NCI-H69 (cell line): ENCODE measurements around the gene TYROBP.
"Not testable (repeated sequence)": the region's sequence is repeated elsewhere in the genome, so short reads cannot be mapped to it uniquely, and the experiment has no call there.

ENCODE experiments used
- DNase-seq: peaks from one replicate; lab custom pipeline; 2025; lab: John Stamatoyannopoulos, UW

Gene TYROBP

DNA sequence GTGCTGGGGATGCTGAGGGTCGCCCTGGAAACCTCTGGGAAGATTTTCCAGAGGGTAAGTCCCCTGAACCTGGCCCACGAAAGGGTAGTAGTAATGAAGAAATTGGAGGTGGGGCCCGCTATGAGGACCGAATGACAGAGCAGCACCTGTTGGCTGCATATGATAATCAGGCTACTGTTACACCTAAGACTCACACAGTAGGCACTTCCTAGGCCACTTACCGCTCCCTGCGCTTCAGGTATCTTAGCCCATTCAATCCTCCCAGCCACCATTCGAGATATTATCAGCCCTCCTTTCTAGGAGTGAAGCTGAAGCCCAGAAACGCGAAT lies 23.7 kb upstream of the TYROBP start:
- no peak for DNase-seq

DNA sequence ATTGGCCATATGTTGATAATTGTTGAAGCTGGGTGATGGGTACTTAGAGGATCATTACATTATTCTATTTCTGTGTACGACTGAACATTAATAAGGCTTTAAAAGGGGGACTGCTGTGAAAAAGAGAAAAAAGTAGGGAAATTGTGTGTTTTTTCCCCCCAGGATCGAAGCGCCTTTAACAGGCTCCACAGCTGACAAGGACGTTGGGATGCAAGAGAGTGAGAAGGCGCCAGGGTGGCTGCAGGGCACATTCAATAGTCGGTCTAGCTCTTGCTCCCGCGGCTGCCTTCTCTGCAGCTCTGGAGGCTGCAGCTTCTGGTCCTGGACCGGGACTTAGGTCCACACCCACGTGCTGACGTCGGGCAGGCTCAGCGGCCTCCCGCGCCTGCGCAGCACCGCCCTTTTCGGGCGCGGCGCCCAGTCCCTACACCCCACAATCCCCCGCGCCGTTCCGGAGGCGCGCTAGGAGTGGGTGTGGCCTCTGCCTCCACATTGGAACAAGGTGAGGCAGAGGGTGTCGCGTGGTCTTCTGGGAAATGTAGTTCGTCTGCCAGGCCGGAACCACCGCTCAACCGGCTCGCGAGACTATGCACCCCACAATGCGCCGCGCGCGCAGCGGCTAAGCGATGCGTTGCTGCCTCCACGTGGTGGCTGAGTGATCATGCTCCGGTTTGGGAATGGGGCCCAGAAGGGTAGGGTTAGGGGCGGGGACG lies 23.2 kb upstream of the TYROBP start:
- DNase-seq, result peak; percentile 100

DNA sequence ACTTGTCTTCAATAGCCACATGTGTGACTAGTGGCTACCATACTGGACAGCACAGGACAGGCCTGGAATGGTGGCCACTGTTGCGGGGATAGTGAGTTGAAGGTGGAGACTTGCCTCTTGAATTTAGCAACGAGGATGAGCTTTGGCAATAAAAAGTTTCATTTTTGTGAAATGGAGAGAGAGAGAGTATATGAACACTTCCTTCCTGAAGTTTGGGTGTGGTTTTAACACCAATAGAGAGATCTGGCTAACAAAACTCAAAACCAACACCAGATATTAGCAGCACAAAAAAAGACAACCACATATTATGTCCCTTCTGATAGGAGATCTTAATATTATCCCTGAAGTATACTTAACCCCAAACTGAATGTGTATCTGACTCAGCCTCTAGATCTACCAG lies 21.8 kb upstream of the TYROBP start:
- no peak for DNase-seq

DNA sequence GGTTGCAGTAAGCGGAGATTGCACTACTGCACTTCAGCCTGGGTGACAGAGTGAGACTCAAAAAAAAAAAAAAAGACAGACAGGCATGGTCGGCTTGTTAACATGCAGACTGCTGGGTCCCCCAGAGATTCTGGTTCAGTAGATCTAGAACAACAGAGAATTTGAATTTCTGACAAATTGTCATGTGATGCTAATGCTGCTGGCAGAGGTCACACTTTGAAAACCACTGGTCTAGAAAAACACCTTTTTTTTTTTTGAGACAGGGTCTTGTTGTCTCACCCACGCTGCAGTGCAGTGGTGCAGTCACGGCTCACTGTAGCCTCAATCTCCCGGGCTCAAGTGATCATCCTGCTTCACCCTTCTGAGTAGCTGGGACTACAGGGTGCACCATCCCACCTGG lies 20.4 kb upstream of the TYROBP start:
- DNase-seq, result no peak

DNA sequence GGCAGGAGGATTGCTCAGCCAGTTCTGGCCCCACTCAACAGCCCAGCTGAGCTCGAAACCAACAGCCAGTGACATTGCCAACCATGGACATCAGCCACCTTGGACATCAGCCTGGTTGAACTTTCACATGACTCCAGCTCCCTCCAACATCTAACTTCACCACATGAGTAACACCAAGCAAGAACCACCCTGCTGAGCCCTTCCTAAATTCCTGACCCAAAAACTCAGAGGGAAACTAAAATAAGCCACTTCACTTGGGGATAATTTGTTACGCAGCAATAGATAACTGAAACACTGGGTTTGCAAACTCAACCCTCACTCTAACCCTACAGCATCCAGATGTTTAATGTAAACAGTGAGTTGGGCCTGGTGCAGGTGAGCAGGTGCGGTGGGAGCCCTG lies 17.4 kb upstream of the TYROBP start:
- DNase-seq, result no peak

DNA sequence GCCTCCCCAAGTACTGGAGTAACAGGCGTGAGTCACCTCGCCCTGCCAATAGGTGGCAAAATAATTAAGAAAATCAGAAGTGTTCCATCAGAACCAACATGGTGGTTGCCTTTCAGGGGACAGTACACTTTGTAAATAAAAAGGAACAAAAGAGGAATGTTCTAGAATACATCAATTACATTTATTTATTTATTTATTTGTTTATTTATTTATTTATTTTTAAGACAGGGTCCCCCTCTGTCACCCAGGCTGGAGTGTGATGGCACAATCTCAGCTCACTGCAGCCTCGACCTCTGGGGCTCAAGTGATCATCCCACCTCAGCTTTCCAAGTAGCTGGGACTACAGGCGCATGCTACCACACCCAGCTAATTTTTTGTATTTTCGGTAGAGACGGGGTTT lies 12.9 kb upstream of the TYROBP start:
- DNase-seq, result no peak

DNA sequence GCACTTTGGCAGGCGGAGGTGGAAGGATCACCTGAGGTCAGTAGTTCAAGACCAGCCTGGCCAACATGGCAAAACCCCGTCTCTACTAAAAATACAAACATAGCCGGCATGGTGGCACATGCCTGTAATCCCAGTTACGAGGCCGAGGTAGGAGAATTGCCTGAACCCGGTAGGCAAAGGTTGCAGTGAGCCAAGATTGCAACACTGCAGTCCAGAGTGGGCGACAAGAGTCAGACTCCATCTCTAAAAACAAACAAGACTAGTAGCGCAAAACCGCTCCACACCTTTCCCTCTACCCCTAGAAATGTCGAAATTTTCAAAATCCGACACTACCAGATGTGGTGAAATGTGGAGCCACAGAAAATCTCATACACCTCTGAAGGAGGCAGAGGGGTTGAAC lies 11.2 kb upstream of the TYROBP start:
- DNase-seq, result no peak

- no peak for DNase-seq
Measured at GRCh38 chr19:35915443-35915842, 7.3 kb upstream of the TYROBP start.

GRCh38 chr19:35913589-35913988 lies 5.5 kb upstream of the TYROBP start:
- no peak for DNase-seq

DNA sequence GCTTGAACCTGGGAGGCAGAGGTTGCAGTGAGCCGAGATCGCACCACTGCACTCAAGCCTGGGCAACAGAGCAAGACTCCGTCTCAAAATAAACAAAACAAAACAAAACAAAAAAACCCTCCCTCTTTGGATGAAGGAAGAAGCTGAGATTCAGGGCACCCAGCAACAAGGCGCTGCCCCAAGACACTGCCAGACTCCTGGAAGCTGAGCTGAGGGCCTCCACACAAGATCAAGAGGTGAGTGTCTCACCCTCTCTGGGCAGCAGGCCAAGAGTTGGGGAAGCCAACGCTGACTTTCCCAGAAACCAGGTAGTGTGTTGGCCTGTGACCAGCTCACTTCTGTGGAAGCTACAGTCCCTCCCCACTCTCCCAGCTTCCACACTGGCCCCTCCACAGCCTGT lies 3.7 kb upstream of the TYROBP start:
- DNase-seq, result peak; percentile 29

DNA sequence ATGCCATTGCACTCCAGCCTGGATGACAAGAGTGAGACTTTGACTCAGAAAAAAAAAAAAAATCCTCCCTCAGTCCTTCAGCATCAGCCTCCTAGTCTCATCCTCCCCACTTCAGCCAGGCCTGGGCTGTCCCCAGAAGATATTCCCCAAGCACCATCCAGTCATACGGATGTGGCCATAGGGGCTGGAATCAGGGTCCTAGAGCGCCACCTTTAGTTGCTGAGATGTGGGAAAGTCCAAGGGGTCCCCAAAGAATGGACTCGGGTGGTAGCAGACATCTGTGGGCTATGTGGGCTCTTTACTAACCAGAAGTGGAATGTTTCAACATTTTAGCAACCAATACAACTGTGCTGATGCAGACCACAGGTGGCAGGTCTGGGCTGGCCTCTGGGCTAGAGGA lies 3.1 kb upstream of the TYROBP start:
- DNase-seq, result no peak

GRCh38 chr19:35910355-35910754 lies 2.3 kb upstream of the TYROBP start:
- not testable (repeated sequence) for DNase-seq

GRCh38 chr19:35909684-35910035 lies 1.6 kb upstream of the TYROBP start:
- DNase-seq, result no peak

GRCh38 chr19:35908973-35909683 lies 1.0 kb upstream of the TYROBP start:
- no peak for DNase-seq

- DNase-seq, result no peak
Measured at GRCh38 chr19:35907377-35907745, 734 bp downstream of the TYROBP start.

DNA sequence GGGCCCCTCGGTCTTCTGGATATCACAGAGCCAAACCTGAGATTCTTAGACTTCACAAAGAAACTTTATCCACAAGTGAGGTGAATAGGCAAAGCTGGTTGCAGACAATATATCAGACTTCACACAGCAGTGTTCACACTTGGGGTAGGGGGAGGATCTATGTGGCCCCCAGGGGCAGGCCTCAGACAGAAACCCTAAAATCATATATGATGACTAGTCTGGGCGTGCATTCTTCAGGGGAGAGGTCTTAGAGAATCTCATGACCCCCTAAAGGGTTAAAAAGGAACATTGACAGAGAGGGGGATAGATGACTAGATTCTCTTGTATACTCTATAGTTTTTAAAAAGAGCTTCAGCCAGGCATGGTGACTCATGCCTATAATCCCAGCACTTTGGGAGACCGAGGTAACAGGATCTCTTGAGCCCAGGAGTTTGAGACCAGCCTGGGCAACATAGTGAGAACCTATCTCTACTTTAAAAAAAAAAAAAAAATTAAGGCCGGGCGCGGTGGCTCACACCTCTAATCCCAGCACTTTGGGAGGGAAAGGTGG lies 2.8 kb downstream of the TYROBP start:
- no peak for DNase-seq

- DNase-seq, result no peak
Measured at GRCh38 chr19:35904311-35905068, 3.6 kb downstream of the TYROBP start.

- DNase-seq, result peak; percentile 82
Measured at GRCh38 chr19:35903550-35904179, 4.4 kb downstream of the TYROBP start.

DNA sequence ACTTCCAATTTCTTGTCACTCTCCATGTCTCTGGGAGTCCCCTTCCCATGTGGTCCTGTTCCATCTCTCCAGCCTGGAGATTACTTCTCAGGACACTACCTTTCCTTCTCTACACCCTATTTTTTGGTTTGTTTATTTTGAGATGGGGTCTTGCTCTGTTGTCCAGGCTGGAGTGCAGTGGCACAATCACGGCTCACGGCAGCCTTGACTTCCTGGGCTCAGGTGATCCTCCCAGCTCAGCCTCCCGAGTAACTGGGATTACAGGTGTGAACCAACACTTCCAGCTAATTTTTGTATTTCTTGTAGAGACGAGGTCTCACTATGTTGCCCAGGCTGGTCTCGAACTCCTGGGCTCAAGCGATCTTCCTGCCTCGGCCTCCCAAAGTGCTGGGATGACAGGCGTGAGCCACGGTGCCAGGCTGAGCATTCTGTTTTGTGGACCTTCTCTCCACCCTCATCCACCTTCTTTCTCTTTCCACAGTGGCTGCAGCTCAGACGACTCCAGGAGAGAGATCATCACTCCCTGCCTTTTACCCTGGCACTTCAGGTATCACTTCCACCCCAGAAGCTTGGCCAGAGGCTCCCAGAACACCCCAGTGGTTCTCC lies 5.1 kb downstream of the TYROBP start:
- no peak for DNase-seq

DNA sequence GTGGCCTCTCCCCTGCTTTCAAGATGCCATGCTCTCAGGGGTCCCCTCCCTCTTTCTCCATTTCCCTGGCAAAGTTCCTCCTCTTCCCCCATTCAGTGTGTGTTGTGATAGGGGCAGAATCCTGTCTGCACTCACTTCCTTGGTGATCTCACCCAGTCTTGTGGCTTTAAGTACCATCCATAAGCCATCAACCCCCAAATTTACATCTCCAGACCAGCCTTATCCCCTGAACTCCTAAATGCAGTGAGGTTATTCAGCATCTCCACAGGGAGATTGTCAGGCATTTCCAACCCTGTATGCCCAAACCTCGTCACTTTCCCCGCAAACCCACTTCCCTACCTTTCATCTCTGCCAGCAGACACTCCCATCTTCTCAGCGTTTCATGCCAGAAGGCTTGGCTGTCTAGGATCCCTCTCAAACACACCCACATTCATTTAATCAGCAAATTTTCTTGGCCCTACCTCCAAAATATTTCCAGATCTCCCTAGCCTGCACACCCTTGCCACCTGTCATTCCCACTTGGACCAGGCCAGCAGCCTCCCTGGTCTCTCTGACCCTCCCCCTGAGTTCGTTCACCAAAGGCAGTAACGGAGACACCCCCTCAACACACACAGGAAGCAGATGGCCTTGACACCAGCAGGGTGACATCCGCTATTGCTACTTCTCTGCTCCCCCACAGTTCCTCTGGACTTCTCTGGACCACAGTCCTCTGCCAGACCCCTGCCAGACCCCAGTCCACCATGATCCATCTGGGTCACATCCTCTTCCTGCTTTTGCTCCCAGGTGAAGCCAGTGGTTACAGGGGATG lies 6.0 kb downstream of the TYROBP start, which contains the start of gene HCST:
TSS of gene HCST (plus strand) at position 676 of the 808 bp plus-strand sequence. CDS start at position 741, 65 bp downstream.
- DNase-seq, result no peak

GRCh38 chr19:35901055-35901644 lies 6.9 kb downstream of the TYROBP start:
- no peak for DNase-seq
